Measurements from ENCODE around the gene HIBCH. TPM values are rescaled to one million over a fixed set of nuclear protein-coding genes. Genes with fewer than 3 reads are reported as not detected.
A peak's percentile ranks its signal among the peaks of the same experiment; 100 is the strongest.

The HIBCH gene
- total and polyA plus RNA-seq, 2 of the 13 experiments (the other 11 are each of a cell fraction or from before 2014, with no cell fraction given), result 18.8 to 49.5 TPM

GRCh38 chr2:190180313-190181122 is 139.1 kb downstream of the HIBCH start (continued):
- TF ChIP-seq GPN1 (CRISPR knock-in tag; IDR thresholded peaks at IDR 0.05; ENCODE audit: borderline replicate concordance) (0 out of 2 replicates have a peak, but pooled peaks have one; percentile 54), TSC22D2 (CRISPR knock-in tag; IDR thresholded peaks at IDR 0.05; ENCODE audit: borderline replicate concordance) (peak; percentile 42; the same call in 1 of the 2 replicates), MED8 (CRISPR knock-in tag; IDR thresholded peaks at IDR 0.05; ENCODE audit: insufficient replicate concordance) (peak; percentile 29), ZBTB20 (CRISPR knock-in tag; IDR thresholded peaks at IDR 0.05; ENCODE audit: borderline replicate concordance, low read depth) (peak; percentile 81; the same call in 1 of the 2 replicates), ZNF484 (CRISPR knock-in tag; IDR thresholded peaks at IDR 0.05; ENCODE audit: borderline replicate concordance, low read depth) (no peak), EHMT2 (IDR thresholded peaks at IDR 0.05; ENCODE audit: borderline replicate concordance, low read depth, low read length) (no peak), MAZ (IDR thresholded peaks at IDR 0.05; ENCODE audit: borderline replicate concordance, low read depth, low read length) (peak; percentile 65; the same call in 1 of the 2 replicates), MAZ (CRISPR knock-in tag; IDR thresholded peaks at IDR 0.05; ENCODE audit: low read depth) (no peak; the same call in 1 of the 2 replicates), DMTF1 (CRISPR knock-in tag; IDR thresholded peaks at IDR 0.05) (no peak), ZBTB7B (CRISPR knock-in tag; IDR thresholded peaks at IDR 0.05) (peak; percentile 97), ZNF784 (CRISPR knock-in tag; IDR thresholded peaks at IDR 0.05; ENCODE audit: borderline replicate concordance) (no peak), RARG (CRISPR knock-in tag; IDR thresholded peaks at IDR 0.05; ENCODE audit: low read depth) (no peak; the same call in 1 of the 2 replicates), ZNF407 (CRISPR knock-in tag; IDR thresholded peaks at IDR 0.05; ENCODE audit: not compliant biosample characterization) (no peak), RAD21 (CRISPR knock-in tag; IDR thresholded peaks at IDR 0.05) (peak; percentile 92), KLF12 (CRISPR knock-in tag; IDR thresholded peaks at IDR 0.05; ENCODE audit: borderline replicate concordance) (peak; percentile 92), FOXA3 (CRISPR knock-in tag; IDR thresholded peaks at IDR 0.05) (0 out of 2 replicates have a peak, but pooled peaks have one; percentile 21), TBX2 (CRISPR knock-in tag; IDR thresholded peaks at IDR 0.05; ENCODE audit: borderline replicate concordance) (peak; percentile 77)
